Esophagus muscularis mucosa (tissue), 4 donors: ENCODE measurements around the gene LTB4R.

ENCODE experiments used
- EP300 ChIP-seq: sonication (generic); formaldehyde crosslinking; IDR thresholded peaks from one replicate; pipeline ENCODE4 v1.6.1; 2017; ENCODE audit warnings: antibody characterized with exemption
- POLR2A ChIP-seq: fragments of 450-650 bp; IDR thresholded peaks from one replicate; pipeline ENCODE4 v1.6.1; 2017; ENCODE audit warnings: antibody characterized with exemption, moderate library complexity, mild to moderate bottlenecking, low read depth
- POLR2AphosphoS5 ChIP-seq, 2 donors: sonication (generic); formaldehyde crosslinking; IDR thresholded peaks; one replicate each; pipeline ENCODE4 v1.6.1; 2017; ENCODE audit warnings: antibody characterized with exemption in 2 of 2
- TF ChIP-seq, protein P1 (sequence below), 3 experiments: fragments of 200-600 bp in 2 of 3; fragments of 450-650 bp in 1 of 3; sonication (generic) in 2 of 3; IDR thresholded peaks; one replicate each; pipeline ENCODE4 v1.5.1; 2017 to 2019; ENCODE audit warnings: antibody characterized with exemption in 3 of 3, mild to moderate bottlenecking in 2 of 3, moderate library complexity in 1 of 3

DNA sequence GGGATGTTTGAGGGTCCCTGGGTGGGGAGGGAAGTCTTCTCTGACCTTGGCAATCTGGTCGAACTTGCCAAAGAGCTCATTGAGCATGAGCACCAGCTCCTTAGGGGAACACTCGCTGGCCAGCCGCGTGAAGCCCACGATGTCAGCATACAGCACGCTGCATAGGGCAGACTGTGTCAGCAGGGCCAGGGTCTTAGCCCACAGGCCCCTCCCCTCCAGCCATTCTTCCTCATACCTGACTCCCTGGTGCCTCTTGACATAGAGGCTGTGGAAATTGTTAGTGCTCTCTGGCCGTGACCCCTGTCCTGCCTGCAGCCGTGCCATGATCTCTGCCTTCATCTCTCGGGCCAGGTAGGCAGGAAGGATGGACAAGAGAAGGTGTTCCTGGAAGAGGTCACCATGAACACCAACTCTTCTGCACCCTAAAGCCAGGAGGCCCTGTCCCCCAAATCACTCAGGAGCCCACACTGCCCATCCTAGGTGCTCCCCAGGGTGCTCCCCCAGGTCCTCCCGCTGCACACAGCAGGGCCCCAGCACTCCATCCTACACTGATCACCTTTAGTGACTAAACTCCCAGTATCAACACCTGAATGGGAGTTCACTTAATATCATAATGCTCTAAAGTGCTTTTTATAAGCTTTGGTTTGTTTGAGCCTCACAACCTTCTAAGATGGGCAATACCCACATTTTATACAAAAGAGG lies 19.8 kb downstream of the LTB4R start:
- TF ChIP-seq, protein P1, sequence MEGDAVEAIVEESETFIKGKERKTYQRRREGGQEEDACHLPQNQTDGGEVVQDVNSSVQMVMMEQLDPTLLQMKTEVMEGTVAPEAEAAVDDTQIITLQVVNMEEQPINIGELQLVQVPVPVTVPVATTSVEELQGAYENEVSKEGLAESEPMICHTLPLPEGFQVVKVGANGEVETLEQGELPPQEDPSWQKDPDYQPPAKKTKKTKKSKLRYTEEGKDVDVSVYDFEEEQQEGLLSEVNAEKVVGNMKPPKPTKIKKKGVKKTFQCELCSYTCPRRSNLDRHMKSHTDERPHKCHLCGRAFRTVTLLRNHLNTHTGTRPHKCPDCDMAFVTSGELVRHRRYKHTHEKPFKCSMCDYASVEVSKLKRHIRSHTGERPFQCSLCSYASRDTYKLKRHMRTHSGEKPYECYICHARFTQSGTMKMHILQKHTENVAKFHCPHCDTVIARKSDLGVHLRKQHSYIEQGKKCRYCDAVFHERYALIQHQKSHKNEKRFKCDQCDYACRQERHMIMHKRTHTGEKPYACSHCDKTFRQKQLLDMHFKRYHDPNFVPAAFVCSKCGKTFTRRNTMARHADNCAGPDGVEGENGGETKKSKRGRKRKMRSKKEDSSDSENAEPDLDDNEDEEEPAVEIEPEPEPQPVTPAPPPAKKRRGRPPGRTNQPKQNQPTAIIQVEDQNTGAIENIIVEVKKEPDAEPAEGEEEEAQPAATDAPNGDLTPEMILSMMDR (IDR thresholded peaks at IDR 0.05), result no peak
- TF ChIP-seq POLR2AphosphoS5 (IDR thresholded peaks at IDR 0.05), result no peak
- no peak for TF ChIP-seq POLR2A
- TF ChIP-seq EP300, result no peak
